ENCODE data around the gene IFITM10. TPM values are rescaled to one million over a fixed set of nuclear protein-coding genes. Genes with fewer than 3 reads are reported as not detected.

Gene IFITM10
- total RNA-seq, 1 experiment from 2014 or later, result not detected

DNA sequence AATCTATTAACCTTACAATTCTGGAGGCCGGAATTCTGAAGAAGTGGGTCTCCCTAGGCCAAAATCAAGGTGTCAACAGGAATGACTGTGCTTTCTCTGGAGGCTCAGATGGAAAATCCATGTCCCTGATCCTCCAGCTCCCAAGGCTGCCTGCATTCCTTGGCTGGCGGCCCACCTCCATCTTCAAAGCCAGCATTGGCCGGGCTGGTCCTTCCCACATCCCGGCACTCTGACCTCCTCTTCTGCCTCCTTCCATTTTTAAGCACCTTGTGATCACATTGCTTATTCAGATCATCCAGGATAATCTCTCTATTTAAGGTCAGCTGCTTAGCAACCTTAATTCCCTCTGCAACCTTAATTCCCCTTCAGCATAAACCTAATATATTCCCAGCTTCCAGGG, 36.1 kb upstream of the IFITM10 start:
- ChIA-PET CTCF (no interaction called here), POLR2A (ENCODE audit: low non-redundant PET) (no interaction called here)

DNA sequence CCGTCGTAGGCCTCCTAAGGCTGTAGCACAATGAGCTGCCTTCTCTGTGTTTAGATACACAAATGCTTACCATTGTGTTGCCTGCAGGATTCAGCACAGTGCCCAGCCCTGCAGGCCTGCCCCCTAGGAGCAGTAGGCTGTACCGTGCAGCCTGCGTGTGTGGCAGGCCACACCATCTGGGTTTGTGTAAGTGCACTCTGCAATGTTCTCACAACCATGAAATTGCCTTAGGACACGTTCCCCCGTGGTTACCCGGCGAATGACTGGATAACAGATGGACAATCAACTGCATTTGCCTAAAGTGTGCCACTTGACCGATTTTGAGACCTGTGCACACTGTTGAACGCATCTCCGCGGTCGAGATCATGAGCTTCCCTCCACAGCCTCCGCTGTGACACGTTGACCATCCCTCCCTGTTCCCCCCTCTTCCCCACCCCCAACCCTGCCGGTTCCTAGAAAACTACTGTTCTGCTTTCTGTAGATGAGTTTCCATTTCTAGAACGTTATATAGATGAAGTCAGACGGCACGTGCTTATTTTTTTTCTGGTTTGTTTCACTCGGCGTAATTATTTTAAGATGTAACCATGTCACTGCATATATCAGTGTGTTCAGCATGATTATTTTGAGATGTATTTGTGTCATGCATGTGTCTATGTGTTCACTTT, 35.5 kb upstream of the IFITM10 start:
- TF ChIP-seq, protein P1, sequence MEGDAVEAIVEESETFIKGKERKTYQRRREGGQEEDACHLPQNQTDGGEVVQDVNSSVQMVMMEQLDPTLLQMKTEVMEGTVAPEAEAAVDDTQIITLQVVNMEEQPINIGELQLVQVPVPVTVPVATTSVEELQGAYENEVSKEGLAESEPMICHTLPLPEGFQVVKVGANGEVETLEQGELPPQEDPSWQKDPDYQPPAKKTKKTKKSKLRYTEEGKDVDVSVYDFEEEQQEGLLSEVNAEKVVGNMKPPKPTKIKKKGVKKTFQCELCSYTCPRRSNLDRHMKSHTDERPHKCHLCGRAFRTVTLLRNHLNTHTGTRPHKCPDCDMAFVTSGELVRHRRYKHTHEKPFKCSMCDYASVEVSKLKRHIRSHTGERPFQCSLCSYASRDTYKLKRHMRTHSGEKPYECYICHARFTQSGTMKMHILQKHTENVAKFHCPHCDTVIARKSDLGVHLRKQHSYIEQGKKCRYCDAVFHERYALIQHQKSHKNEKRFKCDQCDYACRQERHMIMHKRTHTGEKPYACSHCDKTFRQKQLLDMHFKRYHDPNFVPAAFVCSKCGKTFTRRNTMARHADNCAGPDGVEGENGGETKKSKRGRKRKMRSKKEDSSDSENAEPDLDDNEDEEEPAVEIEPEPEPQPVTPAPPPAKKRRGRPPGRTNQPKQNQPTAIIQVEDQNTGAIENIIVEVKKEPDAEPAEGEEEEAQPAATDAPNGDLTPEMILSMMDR (conservative IDR thresholded peaks at IDR 0.05; ENCODE audit: low read depth, low read length), result no peak
- TF ChIP-seq EZH2 (IDR thresholded peaks at IDR 0.05; ENCODE audit: borderline replicate concordance, low read depth, low read length, poor library complexity, severe bottlenecking), result no peak
- Histone ChIP-seq H3K27me3 (replicated peaks; ENCODE audit: insufficient read depth, low read depth, low read length, poor library complexity) (no peaks in the 10 kb centered on the region), H3K36me3 (ENCODE audit: insufficient read depth, low read length, poor library complexity, severe bottlenecking) (no peaks in the 10 kb centered on the region), H3K27ac (ENCODE audit: low read depth, low read length, poor library complexity, severe bottlenecking) (no peak overlapping the region), H3K4me1 (ENCODE audit: insufficient read depth, low read length, poor library complexity, severe bottlenecking) (no peaks in the 10 kb centered on the region), H3K9me3 (ENCODE audit: low read depth, low read length, poor library complexity, severe bottlenecking) (no peaks in the 10 kb centered on the region), H3K4me3 (ENCODE audit: low read depth, low read length, poor library complexity, severe bottlenecking) (no peak overlapping the region)
- ChIA-PET CTCF (no interaction called here), POLR2A (ENCODE audit: low non-redundant PET) (no interaction called here)
- no TSS peak for BruUV-seq (replicated peaks)
- intact Hi-C loops (cut with micrococcal nuclease; ENCODE audit: unreplicated experiment), result no loop called here
- no peak for DNase-seq (ENCODE audit: low spot score)

More for the DNA sequence above, 36.1 kb upstream of the IFITM10 start:
- intact Hi-C loops (cut with micrococcal nuclease; ENCODE audit: unreplicated experiment), result no loop called here
- no peak overlapping the region for H3K4me3 ChIP-seq (ENCODE audit: low read depth, low read length, poor library complexity, severe bottlenecking)
- H3K27ac ChIP-seq (ENCODE audit: low read depth, low read length, poor library complexity, severe bottlenecking), result no peak overlapping the region
- peaks cover 2% of the 10 kb centered on the region for H3K27me3 ChIP-seq (replicated peaks; ENCODE audit: insufficient read depth, low read depth, low read length, poor library complexity)
- no peak for TF ChIP-seq EZH2 (IDR thresholded peaks at IDR 0.05; ENCODE audit: borderline replicate concordance, low read depth, low read length, poor library complexity, severe bottlenecking)
- TF ChIP-seq, protein P1 (conservative IDR thresholded peaks at IDR 0.05; ENCODE audit: low read depth, low read length), result no peak
- no peak for DNase-seq (ENCODE audit: low spot score)
- no TSS peak for BruUV-seq (replicated peaks)
- no peaks in the 10 kb centered on the region for H3K36me3 ChIP-seq (ENCODE audit: insufficient read depth, low read length, poor library complexity, severe bottlenecking)
- no peaks in the 10 kb centered on the region for H3K9me3 ChIP-seq (ENCODE audit: low read depth, low read length, poor library complexity, severe bottlenecking)
- H3K4me1 ChIP-seq (ENCODE audit: insufficient read depth, low read length, poor library complexity, severe bottlenecking), result no peaks in the 10 kb centered on the region

DNA sequence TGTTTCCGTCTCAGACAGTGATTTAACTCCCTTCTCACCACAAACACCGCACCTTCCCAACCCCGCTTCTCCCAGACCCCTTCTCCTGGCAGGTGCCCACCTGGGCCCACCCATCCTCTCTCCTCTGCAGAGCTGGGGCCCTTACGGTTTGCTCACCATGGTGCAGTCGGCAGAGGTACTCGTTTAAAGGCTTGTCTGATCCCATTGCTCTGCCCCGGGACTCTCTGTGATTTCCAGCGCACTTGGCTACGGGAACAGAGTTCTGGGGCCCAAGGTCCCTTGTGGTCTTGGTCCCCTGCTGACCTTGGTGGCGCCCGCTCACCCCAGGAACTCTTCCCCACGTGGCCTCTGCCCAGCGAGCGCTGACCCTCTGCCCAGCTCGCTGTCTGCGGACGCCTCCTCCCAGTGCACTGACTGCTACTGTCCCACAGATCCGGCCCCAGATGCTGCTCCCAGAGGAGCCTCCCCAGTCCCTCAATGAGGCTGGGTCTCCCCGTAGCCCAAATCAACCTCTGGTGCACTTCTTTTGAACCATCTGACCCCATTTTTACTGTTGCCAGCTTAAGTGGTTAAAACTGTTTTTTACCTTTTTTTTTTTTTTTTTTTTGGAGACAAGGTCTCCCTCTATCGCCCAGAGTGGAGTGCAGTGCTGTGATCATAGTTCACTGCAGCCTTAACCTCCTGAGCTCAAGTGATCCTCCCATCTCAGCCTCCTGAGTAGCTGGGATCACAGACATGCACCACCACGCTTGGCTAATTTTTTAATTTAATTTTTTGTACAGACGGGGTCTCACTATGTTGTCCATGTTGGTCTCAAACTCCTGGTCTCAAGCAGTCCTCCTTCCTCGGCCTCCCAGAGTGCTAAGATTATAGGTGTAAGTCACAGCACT, 34.6 kb upstream of the IFITM10 start:
- TF ChIP-seq, protein P1 (conservative IDR thresholded peaks at IDR 0.05; ENCODE audit: low read depth, low read length), result no peak
- TF ChIP-seq EZH2 (IDR thresholded peaks at IDR 0.05; ENCODE audit: borderline replicate concordance, low read depth, low read length, poor library complexity, severe bottlenecking), result no peak
- CTCF ChIA-PET, result no interaction called here
- Histone ChIP-seq H3K9me3 (ENCODE audit: low read depth, low read length, poor library complexity, severe bottlenecking) (no peaks in the 10 kb centered on the region), H3K36me3 (ENCODE audit: insufficient read depth, low read length, poor library complexity, severe bottlenecking) (no peaks in the 10 kb centered on the region), H3K27me3 (replicated peaks; ENCODE audit: insufficient read depth, low read depth, low read length, poor library complexity) (no peaks in the 10 kb centered on the region), H3K27ac (ENCODE audit: low read depth, low read length, poor library complexity, severe bottlenecking) (no peak overlapping the region), H3K4me3 (ENCODE audit: low read depth, low read length, poor library complexity, severe bottlenecking) (no peak overlapping the region), H3K4me1 (ENCODE audit: insufficient read depth, low read length, poor library complexity, severe bottlenecking) (no peaks in the 10 kb centered on the region)
- POLR2A ChIA-PET (ENCODE audit: low non-redundant PET), result no interaction called here
- no TSS peak for BruUV-seq (replicated peaks)
- no peak for DNase-seq (ENCODE audit: low spot score)
- intact Hi-C loops (cut with micrococcal nuclease; ENCODE audit: unreplicated experiment), result no loop called here

All from A673 (cell line).